Measurements from ENCODE around the gene KANK4.
"Not testable (repeated sequence)": the region's sequence is repeated elsewhere in the genome, so short reads cannot be mapped to it uniquely, and the experiment has no call there.

The KANK4 gene

GRCh38 chr1:62234688-62235087 is 84.5 kb downstream of the KANK4 start:
- no peak for DNase-seq

- no peak for DNase-seq
Observed at GRCh38 chr1:62233926-62234450, 85.2 kb downstream of the KANK4 start.

- no peak for DNase-seq
Observed at GRCh38 chr1:62232871-62233278, 86.4 kb downstream of the KANK4 start.

- DNase-seq = no peak
Observed at GRCh38 chr1:62230718-62231117, 88.5 kb downstream of the KANK4 start.

- DNase-seq = no peak
Observed at GRCh38 chr1:62229932-62230331, 89.3 kb downstream of the KANK4 start.

GRCh38 chr1:62229468-62229867 is 89.8 kb downstream of the KANK4 start:
- DNase-seq = no peak

- DNase-seq = no peak
Observed at GRCh38 chr1:62228883-62229187, 90.4 kb downstream of the KANK4 start.

- no peak for DNase-seq
Observed at GRCh38 chr1:62228136-62228882, 90.9 kb downstream of the KANK4 start.

- DNase-seq = no peak
Observed at GRCh38 chr1:62227496-62227895, 91.7 kb downstream of the KANK4 start.

- DNase-seq = no peak
Observed at GRCh38 chr1:62224182-62224581, 95.1 kb downstream of the KANK4 start.

GRCh38 chr1:62222321-62222720 is 96.9 kb downstream of the KANK4 start:
- no peak for DNase-seq

GRCh38 chr1:62221171-62221570 is 98.1 kb downstream of the KANK4 start:
- no peak for DNase-seq

GRCh38 chr1:62220456-62220855 is 98.8 kb downstream of the KANK4 start:
- DNase-seq = not testable (repeated sequence)

- DNase-seq = no peak
Observed at GRCh38 chr1:62218604-62219003, 100.6 kb downstream of the KANK4 start.

GRCh38 chr1:62213075-62213914 is 105.9 kb downstream of the KANK4 start:
- no peak for DNase-seq

GRCh38 chr1:62212411-62212810 is 106.8 kb downstream of the KANK4 start:
- DNase-seq = no peak

GRCh38 chr1:62210960-62211359 is 108.3 kb downstream of the KANK4 start:
- DNase-seq = no peak

- no peak for DNase-seq
Observed at GRCh38 chr1:62209931-62210595, 109.2 kb downstream of the KANK4 start.

- no peak for DNase-seq
Observed at GRCh38 chr1:62208970-62209369, 110.3 kb downstream of the KANK4 start.

GRCh38 chr1:62208087-62208486 is 111.1 kb downstream of the KANK4 start:
- DNase-seq = no peak

GRCh38 chr1:62207187-62207586 is 112.0 kb downstream of the KANK4 start:
- no peak for DNase-seq

- DNase-seq = no peak
Observed at GRCh38 chr1:62198781-62199125, 120.5 kb downstream of the KANK4 start.

- no peak for DNase-seq
Observed at GRCh38 chr1:62198069-62198780, 121.0 kb downstream of the KANK4 start.
